DOHH2 (cell line): Measurements from ENCODE around the gene SULT2B1.
"Not testable (repeated sequence)": the region's sequence is repeated elsewhere in the genome, so short reads cannot be mapped to it uniquely, and the experiment has no call there.

ENCODE experiments used
- H3F3A ChIP-seq: fragments of 200-600 bp; sonication (generic), shearing (Covaris generic); 2 replicates; pipeline ENCODE4 v1.6.0; 2016; ENCODE audit warnings: antibody characterized with exemption, mild to moderate bottlenecking; ENCODE audit not compliant: control insufficient read depth, insufficient read depth
- H3K27ac ChIP-seq: fragments of 200-600 bp; sonication (generic); 2 replicates; pipeline ENCODE4 v1.5.1; 2014; ENCODE audit warnings: low read depth, mild to moderate bottlenecking, low read length, moderate library complexity
- H3K27me3 ChIP-seq: fragments of 200-600 bp; sonication (generic); 2 replicates; pipeline ENCODE4 v1.6.1; 2014; ENCODE audit warnings: mild to moderate bottlenecking, low read length, mixed read lengths; ENCODE audit not compliant: control insufficient read depth
- H3K36me3 ChIP-seq: fragments of 200-600 bp; sonication (generic); 2 replicates; pipeline ENCODE4 v1.6.1; 2014; ENCODE audit warnings: mild to moderate bottlenecking, low read length, moderate library complexity, mixed read lengths; ENCODE audit not compliant: control insufficient read depth
- H3K4me1 ChIP-seq: fragments of 200-600 bp; sonication (generic); 2 replicates; pipeline ENCODE4 v1.6.1; 2014; ENCODE audit warnings: mild to moderate bottlenecking, low read length, mixed read lengths; ENCODE audit not compliant: control insufficient read depth
- H3K4me2 ChIP-seq: fragments of 200-600 bp; sonication (generic); 2 replicates; pipeline ENCODE4 v1.6.0; 2014; ENCODE audit warnings: mild to moderate bottlenecking, low read length, moderate library complexity
- H3K4me3 ChIP-seq: fragments of 200-600 bp; sonication (generic); 2 replicates; pipeline ENCODE4 v1.5.1; 2014; ENCODE audit warnings: mild to moderate bottlenecking, low read length, mixed read lengths
- H3K79me2 ChIP-seq: fragments of 200-600 bp; sonication (generic); 2 replicates; pipeline ENCODE4 v1.6.1; 2014; ENCODE audit warnings: mild to moderate bottlenecking, low read length, mixed read lengths; ENCODE audit not compliant: control insufficient read depth
- H3K9me2 ChIP-seq: fragments of 200-600 bp; sonication (generic); replicated peaks from 2 replicates; pipeline ENCODE4 v1.6.1; 2014; ENCODE audit warnings: mild to moderate bottlenecking, low read length, mixed read lengths; ENCODE audit not compliant: control insufficient read depth
- H3K9me3 ChIP-seq: fragments of 200-600 bp; sonication (generic); 2 replicates; pipeline ENCODE4 v1.6.1; 2014; ENCODE audit warnings: antibody characterized with exemption, low read length, mixed read lengths; ENCODE audit not compliant: control insufficient read depth, insufficient read depth
- H4K20me1 ChIP-seq: fragments of 200-600 bp; sonication (generic); 2 replicates; pipeline ENCODE4 v1.6.0; 2014; ENCODE audit warnings: low read depth, mild to moderate bottlenecking, antibody characterized with exemption, low read length, moderate library complexity; ENCODE audit not compliant: control insufficient read depth, insufficient read depth
- EZH2phosphoT487 ChIP-seq: fragments of 200-600 bp; sonication (generic); IDR thresholded peaks from 2 replicates; pipeline ENCODE4 v1.6.1; 2017; ENCODE audit warnings: borderline replicate concordance, mild to moderate bottlenecking, antibody characterized with exemption, low read length, moderate library complexity, mixed read lengths
- TF ChIP-seq, protein P1 (sequence below): fragments of 200-600 bp; sonication (generic); IDR thresholded peaks from one replicate; pipeline ENCODE4 v1.5.1; 2014; ENCODE audit warnings: antibody characterized with exemption, mild to moderate bottlenecking, low read depth, low read length; ENCODE audit not compliant: poor library complexity, severe bottlenecking

The SULT2B1 gene

GRCh38 chr19:48530770-48531169 lies 21.2 kb upstream of the SULT2B1 start:
- no peaks in the 10 kb centered on the region for H3K79me2 ChIP-seq
- TF ChIP-seq, protein P1, sequence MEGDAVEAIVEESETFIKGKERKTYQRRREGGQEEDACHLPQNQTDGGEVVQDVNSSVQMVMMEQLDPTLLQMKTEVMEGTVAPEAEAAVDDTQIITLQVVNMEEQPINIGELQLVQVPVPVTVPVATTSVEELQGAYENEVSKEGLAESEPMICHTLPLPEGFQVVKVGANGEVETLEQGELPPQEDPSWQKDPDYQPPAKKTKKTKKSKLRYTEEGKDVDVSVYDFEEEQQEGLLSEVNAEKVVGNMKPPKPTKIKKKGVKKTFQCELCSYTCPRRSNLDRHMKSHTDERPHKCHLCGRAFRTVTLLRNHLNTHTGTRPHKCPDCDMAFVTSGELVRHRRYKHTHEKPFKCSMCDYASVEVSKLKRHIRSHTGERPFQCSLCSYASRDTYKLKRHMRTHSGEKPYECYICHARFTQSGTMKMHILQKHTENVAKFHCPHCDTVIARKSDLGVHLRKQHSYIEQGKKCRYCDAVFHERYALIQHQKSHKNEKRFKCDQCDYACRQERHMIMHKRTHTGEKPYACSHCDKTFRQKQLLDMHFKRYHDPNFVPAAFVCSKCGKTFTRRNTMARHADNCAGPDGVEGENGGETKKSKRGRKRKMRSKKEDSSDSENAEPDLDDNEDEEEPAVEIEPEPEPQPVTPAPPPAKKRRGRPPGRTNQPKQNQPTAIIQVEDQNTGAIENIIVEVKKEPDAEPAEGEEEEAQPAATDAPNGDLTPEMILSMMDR = no peak
- TF ChIP-seq EZH2phosphoT487 = no peak
- H4K20me1 ChIP-seq = no peaks in the 10 kb centered on the region

GRCh38 chr19:48533770-48534169 lies 18.2 kb upstream of the SULT2B1 start:
- TF ChIP-seq EZH2phosphoT487 = no peak
- TF ChIP-seq, protein P1 = no peak
- Histone ChIP-seq H3K79me2 (no peaks in the 10 kb centered on the region), H3K4me1 (no peaks in the 10 kb centered on the region), H3K27ac (no peak overlapping the region), H3F3A (no peaks in the 10 kb centered on the region), H3K9me2 (no peaks in the 10 kb centered on the region), H4K20me1 (no peaks in the 10 kb centered on the region), H3K4me2 (no peak overlapping the region), H3K9me3 (no peaks in the 10 kb centered on the region), H3K36me3 (no peaks in the 10 kb centered on the region), H3K27me3 (no peaks in the 10 kb centered on the region), H3K4me3 (no peak overlapping the region)

More at GRCh38 chr19:48530770-48531169, 21.2 kb upstream of the SULT2B1 start:
- Histone ChIP-seq H3K9me2 (no peaks in the 10 kb centered on the region), H3K9me3 (no peaks in the 10 kb centered on the region), H3K4me3 (no peak overlapping the region), H3K27me3 (peaks cover 2% of the 10 kb centered on the region; the same call in 1 of the 2 replicates), H3K4me2 (no peak overlapping the region), H3F3A (no peaks in the 10 kb centered on the region), H3K27ac (no peak overlapping the region), H3K4me1 (no peaks in the 10 kb centered on the region), H3K36me3 (no peaks in the 10 kb centered on the region)

- no peaks in the 10 kb centered on the region for H3K36me3 ChIP-seq
- no peaks in the 10 kb centered on the region for H3K27me3 ChIP-seq
- TF ChIP-seq, protein P1 = no peak
- no peak for TF ChIP-seq EZH2phosphoT487
- no peak overlapping the region for H3K4me3 ChIP-seq
- H3K79me2 ChIP-seq = no peaks in the 10 kb centered on the region
- no peak overlapping the region for H3K27ac ChIP-seq
- H3K9me3 ChIP-seq = no peaks in the 10 kb centered on the region
- no peaks in the 10 kb centered on the region for H3K9me2 ChIP-seq
- H3K4me1 ChIP-seq = no peaks in the 10 kb centered on the region
- H4K20me1 ChIP-seq = no peaks in the 10 kb centered on the region
- no peak overlapping the region for H3K4me2 ChIP-seq
- H3F3A ChIP-seq = no peaks in the 10 kb centered on the region
Measured at GRCh38 chr19:48537541-48537940, 14.4 kb upstream of the SULT2B1 start.

DNA sequence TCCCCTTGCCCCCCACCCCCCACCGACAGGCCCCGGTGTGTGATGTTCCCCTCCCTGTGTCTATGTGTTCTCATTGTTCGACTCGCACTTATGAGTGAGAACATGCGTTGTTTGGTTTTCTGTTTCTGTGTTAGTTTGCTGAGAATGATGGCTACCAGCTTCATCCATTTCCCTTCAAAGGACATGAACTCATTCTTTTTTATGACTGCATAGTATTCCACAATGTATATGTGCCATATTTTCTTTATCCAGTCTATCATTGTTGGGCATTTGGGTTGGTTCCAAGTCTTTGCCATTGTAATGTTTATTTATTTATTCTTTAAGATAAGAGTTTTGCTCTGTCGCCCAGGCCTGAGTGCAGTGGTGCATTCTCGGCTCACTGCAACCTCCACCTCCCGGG lies 13.9 kb upstream of the SULT2B1 start:
- not testable (repeated sequence) for H3K4me3 ChIP-seq, H3K27ac ChIP-seq, H4K20me1 ChIP-seq, H3K4me2 ChIP-seq, H3K9me2 ChIP-seq, H3F3A ChIP-seq, H3K36me3 ChIP-seq, H3K79me2 ChIP-seq, H3K9me3 ChIP-seq, H3K27me3 ChIP-seq, H3K4me1 ChIP-seq
